Keratinocyte (primary cell): ENCODE results near the gene LRRC28. TPM values are rescaled to one million over a fixed set of nuclear protein-coding genes. Genes with fewer than 3 reads are reported as not detected.

Experiments
- DNase-seq: peaks from one replicate; pipeline ENCODE4 v3.0.0-alpha.2; 2011; ENCODE audit warnings: low read depth, missing footprints, low spot score
- FAIRE-seq: peaks from 2 replicates; lab custom pipeline; 2011; peaks lifted over from hg19 to GRCh38; lab: Jason Lieb, UNC
- H2AFZ ChIP-seq: 2 replicates; pipeline ENCODE4 v1.6.0; 2012; ENCODE audit warnings: low read length, control low read depth, inconsistent platforms; ENCODE audit not compliant: control insufficient read depth
- H3K27ac ChIP-seq: 2 replicates; pipeline ENCODE4 v1.5.1; 2011; ENCODE audit warnings: low read length; ENCODE audit not compliant: control insufficient read depth, insufficient read depth
- H3K27me3 ChIP-seq: 3 replicates; pipeline ENCODE4 v1.6.0; 2011; ENCODE audit warnings: low read length; ENCODE audit not compliant: control insufficient read depth, insufficient read depth; ENCODE audit errors: extremely low read depth
- H3K36me3 ChIP-seq, 2 experiments: 2 replicates in 1 of 2; 3 replicates in 1 of 2; pipeline ENCODE4 v1.5.1; 2011; ENCODE audit warnings: low read length in 2 of 2, mild to moderate bottlenecking in 1 of 2; ENCODE audit not compliant: control insufficient read depth in 2 of 2, insufficient read depth in 2 of 2; ENCODE audit errors: extremely low read depth in 1 of 2
- H3K4me1 ChIP-seq: 3 replicates; pipeline ENCODE4 v1.5.1; 2011; ENCODE audit warnings: low read length; ENCODE audit not compliant: control insufficient read depth, insufficient read depth; ENCODE audit errors: extremely low read depth
- H3K4me2 ChIP-seq: 3 replicates; pipeline ENCODE4 v1.6.0; 2011; ENCODE audit warnings: low read depth, low read length; ENCODE audit not compliant: control insufficient read depth, insufficient read depth; ENCODE audit errors: extremely low read depth
- H3K4me3 ChIP-seq, 3 experiments: fragments of 200-600 bp in 1 of 3; sonication (generic) in 1 of 3; 2 replicates in 2 of 3; 3 replicates in 1 of 3; pipeline ENCODE4 v1.5.1; 2011 to 2016; ENCODE audit warnings: low read length in 3 of 3, mild to moderate bottlenecking in 3 of 3, control low read depth in 2 of 3, inconsistent platforms in 1 of 3, low read depth in 1 of 3, mixed read lengths in 1 of 3, mixed run types in 1 of 3, moderate library complexity in 1 of 3; ENCODE audit not compliant: control insufficient read depth in 2 of 3, insufficient read depth in 2 of 3; ENCODE audit errors: extremely low read depth in 1 of 3
- H3K79me2 ChIP-seq: 2 replicates; pipeline ENCODE4 v1.6.0; 2012; ENCODE audit warnings: low read length; ENCODE audit not compliant: control insufficient read depth, insufficient read depth
- H3K9ac ChIP-seq: 3 replicates; pipeline ENCODE4 v1.6.0; 2011; ENCODE audit warnings: low read length; ENCODE audit not compliant: control insufficient read depth, insufficient read depth; ENCODE audit errors: extremely low read depth
- H3K9me1 ChIP-seq: 3 replicates; pipeline ENCODE4 v1.6.0; 2011; ENCODE audit warnings: low read length; ENCODE audit not compliant: control insufficient read depth, insufficient read depth; ENCODE audit errors: extremely low read depth
- H3K9me3 ChIP-seq: 2 replicates; pipeline ENCODE4 v1.5.1; 2012; ENCODE audit warnings: low read depth, low read length; ENCODE audit not compliant: control insufficient read depth
- H4K20me1 ChIP-seq: 3 replicates; pipeline ENCODE4 v1.6.0; 2011; ENCODE audit warnings: low read length; ENCODE audit not compliant: control insufficient read depth, insufficient read depth; ENCODE audit errors: extremely low read depth
- EZH2 ChIP-seq: IDR thresholded peaks from one replicate; pipeline ENCODE4 v1.6.1; 2012; ENCODE audit warnings: inconsistent platforms, mild to moderate bottlenecking, low read length, moderate library complexity
- dilution Hi-C: fragments of 300-500 bp; cut with MboI; formaldehyde crosslinking; loops from one replicate; pipeline ENCODE4 v1.7.0; 2020; ENCODE audit warnings: low sequenced_read_pairs; ENCODE audit not compliant: extremely low pct_ligation_motif_present
- polyA plus RNA-seq, 5 experiments: library from polyadenylated mRNA; depleted of rRNA in 3 of 5; stranded (reverse) in 3 of 5; stranded (forward) in 1 of 5; unstranded in 1 of 5; fragments of >200 nt; gene quantifications; 1 replicate in 1 of 5; 2 replicates in 3 of 5; 3 replicates in 1 of 5; pipeline versions ENCODE4 v1.2.1 to v1.2.3, GENCODE V29; 2011 to 2012; ENCODE audit warnings: missing spikeins in 2 of 5, low read depth in 1 of 5, low replicate concordance in 1 of 5
- TF ChIP-seq, protein P1 (sequence below), 3 experiments: IDR thresholded peaks in 1 of 3; conservative IDR thresholded peaks in 1 of 3; optimal IDR thresholded peaks in 1 of 3; 2 replicates in 2 of 3; 3 replicates in 1 of 3; pipeline versions ENCODE3 to v1.5.1; 2011; ENCODE audit warnings: low read length in 3 of 3, mild to moderate bottlenecking in 3 of 3, moderate library complexity in 2 of 3, control low read depth in 1 of 3, inconsistent platforms in 1 of 3; ENCODE audit not compliant: insufficient read depth in 2 of 3; ENCODE audit errors: extremely low read depth in 1 of 3

LRRC28 gene
- polyA plus RNA-seq, 1 donor (not counting 4 experiments of a cell fraction or from before 2014, with no cell fraction given): 25.1 TPM

DNA sequence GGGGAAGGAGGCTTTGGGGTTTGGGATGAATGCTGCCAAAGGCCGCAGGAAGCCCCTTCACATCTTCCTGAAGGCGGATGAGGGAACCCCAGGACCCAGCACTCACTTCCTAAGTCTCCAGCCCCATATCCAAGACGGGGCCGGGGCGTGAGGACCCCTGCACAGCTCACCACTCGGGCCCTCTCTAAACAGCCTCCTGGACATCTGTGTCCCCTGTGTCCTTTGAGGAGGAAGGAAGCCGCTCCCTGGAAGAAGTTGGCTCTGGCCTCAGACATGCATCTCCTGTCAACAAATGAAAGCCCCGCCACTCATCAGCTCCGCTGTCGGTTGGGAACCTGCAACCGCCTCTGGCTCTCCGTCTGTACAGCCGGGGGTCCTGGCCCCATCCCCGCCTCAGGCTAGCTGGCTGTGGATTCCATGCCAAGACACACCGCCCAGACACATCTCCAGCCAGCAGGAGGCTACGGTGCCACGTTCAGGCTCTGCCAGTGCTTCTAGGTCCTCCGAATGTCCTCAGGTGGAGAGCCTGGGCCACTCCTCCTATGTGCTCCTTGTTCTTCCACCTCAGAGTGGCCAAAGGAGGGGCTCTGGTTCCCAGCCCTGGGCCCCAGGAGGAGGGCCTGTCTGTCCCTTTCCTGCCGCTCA is 174.5 kb downstream of the LRRC28 start:
- H3K27me3 ChIP-seq: no peaks in the 10 kb centered on the region
- H3K27ac ChIP-seq: peak overlapping the region; percentile 69
- H2AFZ ChIP-seq: peak overlapping the region; percentile 90
- peaks cover 22% of the 10 kb centered on the region for H3K4me1 ChIP-seq
- no peaks in the 10 kb centered on the region for H3K79me2 ChIP-seq
- H3K9ac ChIP-seq: peak overlapping the region; percentile 60
- no peak overlapping the region for H3K4me3 ChIP-seq
- H4K20me1 ChIP-seq: no peaks in the 10 kb centered on the region
- DNase-seq (no peak), FAIRE-seq (peak; percentile 41)
- H3K36me3 ChIP-seq: no peaks in the 10 kb centered on the region
- H3K9me3 ChIP-seq: no peaks in the 10 kb centered on the region
- H3K4me2 ChIP-seq: peak overlapping the region; percentile 51
- dilution Hi-C loops: no loop called here
- H3K9me1 ChIP-seq: no peaks in the 10 kb centered on the region
- TF ChIP-seq, protein P1, sequence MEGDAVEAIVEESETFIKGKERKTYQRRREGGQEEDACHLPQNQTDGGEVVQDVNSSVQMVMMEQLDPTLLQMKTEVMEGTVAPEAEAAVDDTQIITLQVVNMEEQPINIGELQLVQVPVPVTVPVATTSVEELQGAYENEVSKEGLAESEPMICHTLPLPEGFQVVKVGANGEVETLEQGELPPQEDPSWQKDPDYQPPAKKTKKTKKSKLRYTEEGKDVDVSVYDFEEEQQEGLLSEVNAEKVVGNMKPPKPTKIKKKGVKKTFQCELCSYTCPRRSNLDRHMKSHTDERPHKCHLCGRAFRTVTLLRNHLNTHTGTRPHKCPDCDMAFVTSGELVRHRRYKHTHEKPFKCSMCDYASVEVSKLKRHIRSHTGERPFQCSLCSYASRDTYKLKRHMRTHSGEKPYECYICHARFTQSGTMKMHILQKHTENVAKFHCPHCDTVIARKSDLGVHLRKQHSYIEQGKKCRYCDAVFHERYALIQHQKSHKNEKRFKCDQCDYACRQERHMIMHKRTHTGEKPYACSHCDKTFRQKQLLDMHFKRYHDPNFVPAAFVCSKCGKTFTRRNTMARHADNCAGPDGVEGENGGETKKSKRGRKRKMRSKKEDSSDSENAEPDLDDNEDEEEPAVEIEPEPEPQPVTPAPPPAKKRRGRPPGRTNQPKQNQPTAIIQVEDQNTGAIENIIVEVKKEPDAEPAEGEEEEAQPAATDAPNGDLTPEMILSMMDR (optimal IDR thresholded peaks at IDR 0.05 in 1 of 3, IDR thresholded peaks at IDR 0.05 in 1 of 3, conservative IDR thresholded peaks at IDR 0.05 in 1 of 3; ENCODE audit: extremely low read depth in 1 of 3, insufficient read depth in 2 of 3, low read length in 3 of 3): peak; percentile 30 to 75 (median 64)
- TF ChIP-seq EZH2: no peak

DNA sequence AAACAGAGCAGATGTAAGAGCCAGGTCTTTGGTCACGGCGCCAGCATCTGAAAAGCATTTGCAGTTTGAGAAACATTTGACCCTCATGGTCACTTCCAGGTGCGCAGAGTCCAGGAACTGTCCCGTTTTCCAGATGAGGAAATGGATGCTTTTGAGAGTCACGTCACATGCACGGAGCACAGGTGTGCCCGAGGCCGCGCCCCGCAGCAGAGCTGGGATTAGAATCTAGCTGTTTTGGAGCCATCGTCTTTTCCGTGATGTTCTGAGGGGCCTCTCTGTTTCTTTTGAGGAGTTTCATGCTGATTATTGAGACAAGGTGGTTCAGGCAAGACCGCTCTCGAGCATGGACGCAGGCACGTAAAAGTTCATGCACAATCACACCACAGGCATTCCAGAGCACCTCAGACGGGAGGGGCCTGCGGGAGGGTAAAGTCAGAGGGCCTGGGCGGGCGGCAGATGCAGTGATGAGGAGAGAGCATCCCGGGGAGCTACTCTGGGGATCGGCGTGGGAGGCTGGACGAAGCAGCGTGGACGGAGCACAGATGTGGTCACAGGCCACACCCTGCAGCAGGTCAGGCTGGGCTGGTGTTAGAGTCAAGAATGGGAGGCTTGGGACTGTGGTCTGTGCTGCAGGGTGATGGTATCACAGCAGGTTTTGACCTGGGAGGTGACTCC is 175.3 kb downstream of the LRRC28 start:
- no peaks in the 10 kb centered on the region for H3K36me3 ChIP-seq
- no peaks in the 10 kb centered on the region for H4K20me1 ChIP-seq
- no peak overlapping the region for H3K27ac ChIP-seq
- H3K4me3 ChIP-seq: no peak overlapping the region
- FAIRE-seq (no peak), DNase-seq (no peak)
- no peaks in the 10 kb centered on the region for H3K9me3 ChIP-seq
- TF ChIP-seq, protein P1 (optimal IDR thresholded peaks at IDR 0.05 in 1 of 3, IDR thresholded peaks at IDR 0.05 in 1 of 3, conservative IDR thresholded peaks at IDR 0.05 in 1 of 3; ENCODE audit: extremely low read depth in 1 of 3, insufficient read depth in 2 of 3, low read length in 3 of 3): no peak
- TF ChIP-seq EZH2: no peak
- no peak overlapping the region for H2AFZ ChIP-seq
- no peaks in the 10 kb centered on the region for H3K27me3 ChIP-seq
- peaks cover 25% of the 10 kb centered on the region for H3K4me1 ChIP-seq
- H3K9me1 ChIP-seq: no peaks in the 10 kb centered on the region
- no peak overlapping the region for H3K4me2 ChIP-seq
- no peak overlapping the region for H3K9ac ChIP-seq
- dilution Hi-C loops: no loop called here
- H3K79me2 ChIP-seq: no peaks in the 10 kb centered on the region
